ENCODE results near the gene IFT172.
"Not testable (repeated sequence)": the region's sequence is repeated elsewhere in the genome, so short reads cannot be mapped to it uniquely, and the experiment has no call there.

GRCh38 chr2:27425039-27425438 lies 64.5 kb downstream of the IFT172 start:
- not testable (repeated sequence) for TF ChIP-seq EZH2phosphoT487 (IDR thresholded peaks at IDR 0.05; ENCODE audit: borderline replicate concordance, low read depth, low read length); CTCF (conservative IDR thresholded peaks at IDR 0.05; ENCODE audit: low read length)

All from OCI-LY7 (cell line).